H1 (cell line): ENCODE results near the gene AOPEP.

ENCODE experiments used
- CEBPB ChIP-seq: IDR thresholded peaks from 2 replicates; pipeline ENCODE4 v1.6.1; 2012; ENCODE audit warnings: low read depth, low read length
- CREB1 ChIP-seq: IDR thresholded peaks from 2 replicates; pipeline ENCODE4 v1.6.1; 2012; ENCODE audit warnings: inconsistent platforms
- EP300 ChIP-seq, 2 experiments: IDR thresholded peaks; 1 replicate in 1 of 2; 2 replicates in 1 of 2; pipeline ENCODE4 v1.6.1; 2011 to 2012; ENCODE audit warnings: low read depth in 2 of 2, low read length in 2 of 2, mild to moderate bottlenecking in 2 of 2, borderline replicate concordance in 1 of 2, inconsistent platforms in 1 of 2, moderate library complexity in 1 of 2
- EZH2 ChIP-seq: fragments of 200-600 bp; sonication (generic); IDR thresholded peaks from 2 replicates; pipeline ENCODE4 v1.7.1; 2012; ENCODE audit warnings: low read depth, mild to moderate bottlenecking, moderate library complexity, low read length, inconsistent platforms; ENCODE audit not compliant: severe bottlenecking
- KDM1A ChIP-seq: fragments of 200-600, 300-600 bp; sonication (generic); IDR thresholded peaks from 2 replicates; pipeline ENCODE4 v1.7.1; 2016; ENCODE audit warnings: mild to moderate bottlenecking, low read length, borderline replicate concordance
- NRF1 ChIP-seq: IDR thresholded peaks from 2 replicates; pipeline ENCODE4 v1.6.1; 2011; ENCODE audit warnings: mild to moderate bottlenecking, low read depth, low read length, improper control_type of control experiment
- POLR2A ChIP-seq, 2 experiments: IDR thresholded peaks; 1 replicate in 1 of 2; 2 replicates in 1 of 2; pipeline ENCODE4 v1.6.1; 2011; ENCODE audit warnings: low read depth in 2 of 2, low read length in 2 of 2, mild to moderate bottlenecking in 2 of 2; ENCODE audit errors: control extremely low read depth in 1 of 2
- POLR2AphosphoS5 ChIP-seq: IDR thresholded peaks from 2 replicates; pipeline ENCODE4 v1.6.1; 2011; ENCODE audit warnings: low read depth, low read length
- RAD21 ChIP-seq, 2 experiments: IDR thresholded peaks in 1 of 2; conservative IDR thresholded peaks in 1 of 2; 2 replicates each; pipeline ENCODE4 v1.6.1; 2011; ENCODE audit warnings: low read depth in 2 of 2, low read length in 2 of 2, improper control_type of control experiment in 1 of 2, inconsistent platforms in 1 of 2, mild to moderate bottlenecking in 1 of 2, moderate library complexity in 1 of 2
- TAF1 ChIP-seq: IDR thresholded peaks from 2 replicates; pipeline ENCODE4 v1.6.1; 2011; ENCODE audit warnings: mild to moderate bottlenecking, low read depth, low read length
- YY1 ChIP-seq: IDR thresholded peaks from 2 replicates; pipeline ENCODE4 v1.6.1; 2011; ENCODE audit warnings: low read depth, mild to moderate bottlenecking, low read length
- TF ChIP-seq, protein P1 (sequence below), 3 experiments: IDR thresholded peaks; 1 replicate in 2 of 3; 2 replicates in 1 of 3; pipeline versions ENCODE4 v1.5.1 to v1.6.1; 2011; ENCODE audit warnings: low read length in 3 of 3, mild to moderate bottlenecking in 3 of 3, inconsistent platforms in 2 of 3, low read depth in 1 of 3, moderate library complexity in 1 of 3; ENCODE audit not compliant: insufficient read depth in 1 of 3; ENCODE audit errors: control extremely low read depth in 1 of 3
- TF ChIP-seq, protein P2 (sequence below): IDR thresholded peaks from 2 replicates; pipeline ENCODE4 v1.6.1; 2012; ENCODE audit warnings: inconsistent platforms
- TF ChIP-seq, protein P3 (sequence below): IDR thresholded peaks from 2 replicates; pipeline ENCODE4 v1.6.1; 2011; ENCODE audit warnings: low read depth, mild to moderate bottlenecking, low read length; ENCODE audit not compliant: insufficient read depth

DNA sequence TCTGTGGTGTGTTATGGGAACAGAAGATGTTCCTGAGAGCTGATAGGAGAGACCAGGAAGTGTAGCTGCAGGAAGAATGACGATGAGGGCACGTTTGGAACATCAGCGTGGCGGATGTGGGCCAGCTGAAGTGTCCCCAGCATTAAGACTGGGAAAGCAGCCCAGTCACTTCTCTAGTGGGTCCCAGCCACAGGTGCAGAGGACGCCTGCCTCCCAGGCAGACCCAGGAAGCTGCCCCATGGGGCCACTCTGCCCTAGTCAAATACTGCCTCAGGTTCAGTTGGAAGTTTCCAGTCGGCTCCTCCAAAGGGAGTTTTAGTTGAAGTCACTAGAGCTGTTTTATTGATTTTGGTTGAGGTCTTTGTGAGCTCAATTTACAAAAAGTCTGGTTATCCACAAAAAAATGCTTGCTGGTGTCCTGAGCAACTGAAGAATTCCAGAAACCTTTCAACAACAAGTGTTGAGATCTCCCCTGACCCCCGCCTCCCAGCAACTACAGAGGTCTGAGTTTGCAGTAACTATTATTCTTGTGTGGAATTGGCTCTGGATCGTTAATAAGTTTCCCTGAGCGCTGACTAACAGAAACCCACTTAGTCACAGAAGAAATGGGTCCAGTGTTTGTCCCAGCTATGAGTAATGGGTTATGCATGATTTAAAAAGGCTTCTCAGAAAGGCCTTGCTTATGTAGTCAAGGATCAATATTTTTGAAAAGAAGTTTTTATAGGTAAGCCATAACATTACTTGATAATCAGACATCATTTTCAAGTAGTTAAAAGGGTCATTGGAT, 296.9 kb downstream of the AOPEP start:
- TF ChIP-seq POLR2A (IDR thresholded peaks at IDR 0.05; ENCODE audit: control extremely low read depth in 1 of 2, low read depth in 2 of 2, low read length in 2 of 2): no peak
- no peak for TF ChIP-seq KDM1A
- TF ChIP-seq, protein P1, sequence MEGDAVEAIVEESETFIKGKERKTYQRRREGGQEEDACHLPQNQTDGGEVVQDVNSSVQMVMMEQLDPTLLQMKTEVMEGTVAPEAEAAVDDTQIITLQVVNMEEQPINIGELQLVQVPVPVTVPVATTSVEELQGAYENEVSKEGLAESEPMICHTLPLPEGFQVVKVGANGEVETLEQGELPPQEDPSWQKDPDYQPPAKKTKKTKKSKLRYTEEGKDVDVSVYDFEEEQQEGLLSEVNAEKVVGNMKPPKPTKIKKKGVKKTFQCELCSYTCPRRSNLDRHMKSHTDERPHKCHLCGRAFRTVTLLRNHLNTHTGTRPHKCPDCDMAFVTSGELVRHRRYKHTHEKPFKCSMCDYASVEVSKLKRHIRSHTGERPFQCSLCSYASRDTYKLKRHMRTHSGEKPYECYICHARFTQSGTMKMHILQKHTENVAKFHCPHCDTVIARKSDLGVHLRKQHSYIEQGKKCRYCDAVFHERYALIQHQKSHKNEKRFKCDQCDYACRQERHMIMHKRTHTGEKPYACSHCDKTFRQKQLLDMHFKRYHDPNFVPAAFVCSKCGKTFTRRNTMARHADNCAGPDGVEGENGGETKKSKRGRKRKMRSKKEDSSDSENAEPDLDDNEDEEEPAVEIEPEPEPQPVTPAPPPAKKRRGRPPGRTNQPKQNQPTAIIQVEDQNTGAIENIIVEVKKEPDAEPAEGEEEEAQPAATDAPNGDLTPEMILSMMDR (IDR thresholded peaks at IDR 0.05; ENCODE audit: control extremely low read depth in 1 of 3, insufficient read depth in 1 of 3, low read depth in 1 of 3, low read length in 3 of 3): no peak
- TF ChIP-seq TAF1: no peak
- no peak for TF ChIP-seq CEBPB
- TF ChIP-seq, protein P2, sequence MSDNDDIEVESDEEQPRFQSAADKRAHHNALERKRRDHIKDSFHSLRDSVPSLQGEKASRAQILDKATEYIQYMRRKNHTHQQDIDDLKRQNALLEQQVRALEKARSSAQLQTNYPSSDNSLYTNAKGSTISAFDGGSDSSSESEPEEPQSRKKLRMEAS: no peak
- no peak for TF ChIP-seq CREB1
- no peak for TF ChIP-seq EZH2
- no peak for TF ChIP-seq NRF1
- no peak for TF ChIP-seq YY1
- no peak for TF ChIP-seq POLR2AphosphoS5
- no peak for TF ChIP-seq RAD21 (IDR thresholded peaks at IDR 0.05 in 1 of 2, conservative IDR thresholded peaks at IDR 0.05 in 1 of 2; ENCODE audit: low read depth in 2 of 2, low read length in 2 of 2)
- TF ChIP-seq EP300 (IDR thresholded peaks at IDR 0.05; ENCODE audit: borderline replicate concordance in 1 of 2, low read depth in 2 of 2, low read length in 2 of 2): no peak
- TF ChIP-seq, protein P3, sequence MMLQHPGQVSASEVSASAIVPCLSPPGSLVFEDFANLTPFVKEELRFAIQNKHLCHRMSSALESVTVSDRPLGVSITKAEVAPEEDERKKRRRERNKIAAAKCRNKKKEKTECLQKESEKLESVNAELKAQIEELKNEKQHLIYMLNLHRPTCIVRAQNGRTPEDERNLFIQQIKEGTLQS: no peak
